GM20000 (cell line): ENCODE results near the gene VASN.
A peak's percentile ranks its signal among the peaks of the same experiment; 100 is the strongest.

Experiments used
- DNase-seq: peaks from one replicate; pipeline ENCODE4 v3.0.0; 2012; ENCODE audit warnings: low spot score
- CTCF ChIP-seq: IDR thresholded peaks from 2 replicates; pipeline ENCODE4 v1.5.1; 2012; ENCODE audit warnings: mild to moderate bottlenecking, control low read depth; ENCODE audit errors: extremely low read depth, missing control alignments

The VASN gene

DNA sequence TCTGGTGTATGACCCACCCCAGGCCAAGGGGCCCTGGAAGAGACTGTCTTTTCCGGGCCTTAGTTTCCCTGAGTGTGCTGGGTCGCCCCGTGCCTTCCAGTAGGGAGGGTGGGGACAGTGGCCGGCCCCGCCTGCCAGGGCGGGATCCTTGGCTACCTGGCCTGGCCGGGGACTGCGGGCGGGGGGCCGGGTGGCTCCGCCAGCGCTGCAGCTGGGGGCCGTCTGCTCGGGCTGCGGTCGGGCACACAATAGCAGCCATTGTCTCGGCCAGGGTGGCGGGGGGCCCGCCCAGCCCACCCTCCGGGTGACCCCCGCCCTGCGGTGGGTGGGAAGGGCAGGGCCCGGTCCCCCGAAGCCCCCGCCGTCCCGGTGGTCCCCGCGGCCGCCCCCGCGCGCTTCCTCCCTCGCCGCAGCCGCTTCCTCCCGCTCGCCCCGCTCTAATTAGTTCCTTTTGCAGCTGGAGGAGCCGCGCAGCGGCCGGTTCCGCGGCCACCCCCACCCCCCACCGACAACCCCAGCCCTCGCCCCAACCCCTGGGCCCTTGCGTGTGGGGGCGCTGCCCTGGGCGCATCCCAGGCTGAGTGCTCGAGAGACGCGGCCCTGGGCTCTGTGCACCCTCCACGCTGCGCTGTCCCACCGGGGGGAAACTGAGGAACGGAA is 44.1 kb upstream of the VASN start:
- no peak for TF ChIP-seq CTCF
- peak; percentile 64 for DNase-seq

- TF ChIP-seq CTCF: peak; percentile 36
- DNase-seq: peak; percentile 85
Measured at GRCh38 chr16:4328046-4328781, 43.4 kb upstream of the VASN start.

- TF ChIP-seq CTCF: no peak
- no peak for DNase-seq
Measured at GRCh38 chr16:4328782-4329775, 42.6 kb upstream of the VASN start.

DNA sequence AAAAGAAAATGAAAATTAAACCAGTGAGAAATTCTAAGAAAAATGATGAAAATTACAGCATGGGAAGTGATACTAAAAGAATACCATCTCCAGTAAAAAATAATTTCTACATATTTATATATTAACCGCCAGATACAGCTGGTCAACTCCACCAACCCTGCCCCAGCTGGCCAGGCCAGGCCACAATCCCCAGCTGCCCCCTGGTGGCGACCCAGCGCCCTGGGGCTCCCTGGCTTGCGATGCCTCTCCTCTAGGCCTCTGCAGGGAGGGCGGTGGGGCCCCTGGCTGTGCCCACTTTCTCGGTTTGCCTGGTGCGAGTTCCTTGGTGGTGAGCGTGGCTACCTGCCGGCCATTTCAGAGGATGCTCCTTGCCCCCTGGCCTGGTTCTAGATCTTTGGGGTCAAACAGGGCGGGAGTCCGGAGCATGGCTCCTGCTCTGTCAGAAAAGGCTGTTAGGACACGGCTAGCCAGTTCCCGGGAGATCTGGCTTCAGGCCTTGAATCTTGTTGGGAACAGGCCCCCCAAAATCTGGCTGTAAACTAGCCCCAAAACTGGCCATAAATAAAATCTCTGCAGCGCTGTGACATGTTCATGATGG is 41.3 kb upstream of the VASN start:
- peak; percentile 89 for TF ChIP-seq CTCF
- peak; percentile 92 for DNase-seq

- DNase-seq: no peak
- TF ChIP-seq CTCF: no peak
Measured at GRCh38 chr16:4332083-4332482, 39.6 kb upstream of the VASN start.

- DNase-seq: no peak
- no peak for TF ChIP-seq CTCF
Measured at GRCh38 chr16:4332623-4333307, 38.9 kb upstream of the VASN start.
